Panc1 (cell line): ENCODE data around the gene KDR. TPM values are rescaled to one million over a fixed set of nuclear protein-coding genes. Genes with fewer than 3 reads are reported as not detected.

Experiments used
- ATAC-seq: fragments of 200-7000 bp; cut with Tn5 transposase; 2 replicates; pipeline ENCODE4 v1.9.1; 2020; ENCODE audit warnings: mild to moderate bottlenecking, moderate library complexity
- BruUV-seq: library from RNA; stranded (reverse); fragments of 400-500 nt; replicated peaks from 2 replicates; lab custom pipeline; 2021; lab: Mats Ljungman, UMichigan
- CTCF ChIA-PET: fragments of 300-600 bp; sonication (Branson Sonifier 250); formaldehyde crosslinking; loops from one replicate; lab custom pipeline; 2022; ENCODE audit warnings: antibody characterized with exemption; lab: Charles Lee
- POLR2A ChIA-PET: fragments of 300-600 bp; sonication (Branson Sonifier 250); formaldehyde crosslinking; loops from one replicate; lab custom pipeline; 2022; ENCODE audit warnings: antibody characterized with exemption; lab: Charles Lee
- DNase-seq: peaks from one replicate; pipeline ENCODE4 v3.0.0-alpha.2; 2010; ENCODE audit warnings: low read depth, low spot score
- H3K27ac ChIP-seq: 2 replicates; pipeline ENCODE4 v1.5.1; 2011; ENCODE audit warnings: mild to moderate bottlenecking, low read length, inconsistent platforms
- H3K27me3 ChIP-seq: fragments of 200-500 bp; sonication (Bioruptor generic); 2 replicates; pipeline ENCODE4 v1.6.0; 2014; ENCODE audit warnings: low read length, inconsistent platforms; ENCODE audit not compliant: control insufficient read depth, insufficient read depth
- H3K36me3 ChIP-seq: fragments of 200-500 bp; sonication (Bioruptor generic); 2 replicates; pipeline ENCODE4 v1.5.1; 2014; ENCODE audit warnings: inconsistent platforms, mild to moderate bottlenecking, low read length, moderate library complexity; ENCODE audit not compliant: control insufficient read depth, insufficient read depth
- H3K4me1 ChIP-seq: 2 replicates; pipeline ENCODE4 v1.5.1; 2011; ENCODE audit warnings: inconsistent platforms, mild to moderate bottlenecking, low read length, moderate library complexity; ENCODE audit not compliant: control insufficient read depth, insufficient read depth
- H3K4me3 ChIP-seq, 2 experiments: 2 replicates each; pipeline ENCODE4 v1.5.1; 2011 to 2012; ENCODE audit warnings: low read depth in 2 of 2, low read length in 2 of 2, mild to moderate bottlenecking in 2 of 2, inconsistent platforms in 1 of 2, moderate library complexity in 1 of 2
- H3K9me3 ChIP-seq: fragments of 200-500 bp; sonication (Bioruptor generic); 2 replicates; pipeline ENCODE4 v1.5.1; 2014; ENCODE audit warnings: low read depth, mild to moderate bottlenecking, inconsistent platforms, low read length, moderate library complexity; ENCODE audit not compliant: control insufficient read depth, insufficient read depth
- POLR2AphosphoS5 ChIP-seq: IDR thresholded peaks from 2 replicates; pipeline ENCODE4 v1.6.1; 2012; ENCODE audit warnings: mild to moderate bottlenecking, low read depth, low read length, moderate library complexity
- SIN3A ChIP-seq: IDR thresholded peaks from 2 replicates; pipeline ENCODE4 v1.6.1; 2012; ENCODE audit warnings: low read depth, mild to moderate bottlenecking, low read length, moderate library complexity, borderline replicate concordance; ENCODE audit not compliant: insufficient read depth
- TCF7L2 ChIP-seq: IDR thresholded peaks from 2 replicates; pipeline ENCODE4 v1.6.1; 2011; ENCODE audit warnings: mild to moderate bottlenecking, low read depth, low read length, inconsistent platforms
- in situ Hi-C: cut with HindIII; loops from 2 replicates; pipeline ENCODE4 v1.10.0; 2016; ENCODE audit warnings: low sequenced_read_pairs, low pct_unique_long_range_greater_than_20kb
- intact Hi-C: fragments of 100-400 bp; cut with micrococcal nuclease; formaldehyde crosslinking; loops from one replicate; pipeline ENCODE4 v1.10.0; 2022; ENCODE audit not compliant: unreplicated experiment
- total RNA-seq: library from RNA; stranded (reverse); gene quantifications from one replicate; pipeline ENCODE4 v1.2.1, GENCODE V29; 2021; ENCODE audit not compliant: unreplicated experiment
- TF ChIP-seq, protein P1 (sequence below), 2 experiments: IDR thresholded peaks; 2 replicates each; pipeline ENCODE4 v1.6.1; 2011 to 2012; ENCODE audit warnings: low read depth in 2 of 2, control low read depth in 1 of 2, low read length in 1 of 2, mild to moderate bottlenecking in 1 of 2, moderate library complexity in 1 of 2; ENCODE audit not compliant: insufficient read depth in 1 of 2
- TF ChIP-seq, protein P2 (sequence below): fragments of 450-650 bp; IDR thresholded peaks from 2 replicates; pipeline ENCODE4 v1.5.1; 2017; ENCODE audit warnings: mild to moderate bottlenecking

Gene KDR
- total RNA-seq, 1 experiment from 2014 or later, result 0.18 TPM

DNA sequence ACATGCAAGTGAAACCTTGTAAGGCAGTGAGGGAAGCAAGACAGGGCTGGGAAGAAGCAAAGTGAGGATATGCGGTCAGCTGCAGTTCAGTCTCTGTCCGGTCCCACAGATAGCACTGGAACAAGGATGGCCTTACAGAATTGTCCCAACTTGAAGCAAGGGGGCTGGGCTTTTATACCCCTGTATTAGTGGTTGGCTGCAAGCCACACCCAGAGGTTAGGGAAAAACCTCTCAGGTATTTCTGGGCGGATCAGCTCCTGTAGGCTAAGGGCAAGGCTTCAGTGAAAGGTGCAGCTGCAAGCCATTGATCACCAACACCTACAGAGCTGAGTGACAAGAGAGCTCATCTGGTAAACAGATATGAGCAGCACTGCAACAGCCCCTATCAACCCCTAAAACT lies 89.0 kb downstream of the KDR start:
- intact Hi-C loops (no loop called here), in situ Hi-C loops (no loop called here)
- no peaks in the 10 kb centered on the region for H3K4me1 ChIP-seq
- ATAC-seq (no peak), DNase-seq (no peak)
- POLR2A ChIA-PET, result no interaction called here
- no peak overlapping the region for H3K4me3 ChIP-seq
- H3K9me3 ChIP-seq, result no peaks in the 10 kb centered on the region
- CTCF ChIA-PET, result no interaction called here
- H3K36me3 ChIP-seq, result no peaks in the 10 kb centered on the region
- no TSS peak for BruUV-seq
- no peak overlapping the region for H3K27ac ChIP-seq
- no peaks in the 10 kb centered on the region for H3K27me3 ChIP-seq
- TF ChIP-seq, protein P1, sequence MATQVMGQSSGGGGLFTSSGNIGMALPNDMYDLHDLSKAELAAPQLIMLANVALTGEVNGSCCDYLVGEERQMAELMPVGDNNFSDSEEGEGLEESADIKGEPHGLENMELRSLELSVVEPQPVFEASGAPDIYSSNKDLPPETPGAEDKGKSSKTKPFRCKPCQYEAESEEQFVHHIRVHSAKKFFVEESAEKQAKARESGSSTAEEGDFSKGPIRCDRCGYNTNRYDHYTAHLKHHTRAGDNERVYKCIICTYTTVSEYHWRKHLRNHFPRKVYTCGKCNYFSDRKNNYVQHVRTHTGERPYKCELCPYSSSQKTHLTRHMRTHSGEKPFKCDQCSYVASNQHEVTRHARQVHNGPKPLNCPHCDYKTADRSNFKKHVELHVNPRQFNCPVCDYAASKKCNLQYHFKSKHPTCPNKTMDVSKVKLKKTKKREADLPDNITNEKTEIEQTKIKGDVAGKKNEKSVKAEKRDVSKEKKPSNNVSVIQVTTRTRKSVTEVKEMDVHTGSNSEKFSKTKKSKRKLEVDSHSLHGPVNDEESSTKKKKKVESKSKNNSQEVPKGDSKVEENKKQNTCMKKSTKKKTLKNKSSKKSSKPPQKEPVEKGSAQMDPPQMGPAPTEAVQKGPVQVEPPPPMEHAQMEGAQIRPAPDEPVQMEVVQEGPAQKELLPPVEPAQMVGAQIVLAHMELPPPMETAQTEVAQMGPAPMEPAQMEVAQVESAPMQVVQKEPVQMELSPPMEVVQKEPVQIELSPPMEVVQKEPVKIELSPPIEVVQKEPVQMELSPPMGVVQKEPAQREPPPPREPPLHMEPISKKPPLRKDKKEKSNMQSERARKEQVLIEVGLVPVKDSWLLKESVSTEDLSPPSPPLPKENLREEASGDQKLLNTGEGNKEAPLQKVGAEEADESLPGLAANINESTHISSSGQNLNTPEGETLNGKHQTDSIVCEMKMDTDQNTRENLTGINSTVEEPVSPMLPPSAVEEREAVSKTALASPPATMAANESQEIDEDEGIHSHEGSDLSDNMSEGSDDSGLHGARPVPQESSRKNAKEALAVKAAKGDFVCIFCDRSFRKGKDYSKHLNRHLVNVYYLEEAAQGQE (IDR thresholded peaks at IDR 0.05; ENCODE audit: insufficient read depth in 1 of 2, low read depth in 2 of 2, low read length in 1 of 2), result no peak
- TF ChIP-seq TCF7L2 (no peak), POLR2AphosphoS5 (no peak), SIN3A (no peak)
- TF ChIP-seq, protein P2, sequence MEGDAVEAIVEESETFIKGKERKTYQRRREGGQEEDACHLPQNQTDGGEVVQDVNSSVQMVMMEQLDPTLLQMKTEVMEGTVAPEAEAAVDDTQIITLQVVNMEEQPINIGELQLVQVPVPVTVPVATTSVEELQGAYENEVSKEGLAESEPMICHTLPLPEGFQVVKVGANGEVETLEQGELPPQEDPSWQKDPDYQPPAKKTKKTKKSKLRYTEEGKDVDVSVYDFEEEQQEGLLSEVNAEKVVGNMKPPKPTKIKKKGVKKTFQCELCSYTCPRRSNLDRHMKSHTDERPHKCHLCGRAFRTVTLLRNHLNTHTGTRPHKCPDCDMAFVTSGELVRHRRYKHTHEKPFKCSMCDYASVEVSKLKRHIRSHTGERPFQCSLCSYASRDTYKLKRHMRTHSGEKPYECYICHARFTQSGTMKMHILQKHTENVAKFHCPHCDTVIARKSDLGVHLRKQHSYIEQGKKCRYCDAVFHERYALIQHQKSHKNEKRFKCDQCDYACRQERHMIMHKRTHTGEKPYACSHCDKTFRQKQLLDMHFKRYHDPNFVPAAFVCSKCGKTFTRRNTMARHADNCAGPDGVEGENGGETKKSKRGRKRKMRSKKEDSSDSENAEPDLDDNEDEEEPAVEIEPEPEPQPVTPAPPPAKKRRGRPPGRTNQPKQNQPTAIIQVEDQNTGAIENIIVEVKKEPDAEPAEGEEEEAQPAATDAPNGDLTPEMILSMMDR, result no peak

DNA sequence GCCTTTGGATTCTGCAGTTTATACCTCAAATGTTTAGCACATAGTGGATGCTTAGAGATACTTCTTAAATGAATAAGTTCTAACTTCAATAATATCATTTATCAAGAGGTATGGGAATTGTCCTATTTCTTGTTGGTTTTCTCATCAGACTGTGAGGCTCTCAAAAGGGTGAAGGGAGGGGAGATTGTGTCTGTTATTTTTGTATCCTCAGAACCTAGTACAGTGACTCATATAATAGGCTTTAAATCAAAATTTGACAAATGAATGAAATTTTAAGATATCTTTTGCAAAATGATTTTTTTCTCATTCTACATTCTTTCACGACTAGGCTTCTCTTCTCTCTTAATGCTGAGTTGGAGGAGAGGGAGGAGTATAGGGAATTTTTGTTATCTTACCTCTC lies 89.5 kb downstream of the KDR start:
- ATAC-seq (no peak), DNase-seq (no peak)
- no peak overlapping the region for H3K4me3 ChIP-seq
- no peaks in the 10 kb centered on the region for H3K4me1 ChIP-seq
- CTCF ChIA-PET, result no interaction called here
- no peaks in the 10 kb centered on the region for H3K36me3 ChIP-seq
- in situ Hi-C loops (no loop called here), intact Hi-C loops (no loop called here)
- H3K27ac ChIP-seq, result no peak overlapping the region
- H3K27me3 ChIP-seq, result no peaks in the 10 kb centered on the region
- no peaks in the 10 kb centered on the region for H3K9me3 ChIP-seq
- BruUV-seq, result no TSS peak
- POLR2A ChIA-PET, result no interaction called here
- TF ChIP-seq TCF7L2 (no peak), SIN3A (no peak), POLR2AphosphoS5 (no peak)
- TF ChIP-seq, protein P1 (IDR thresholded peaks at IDR 0.05; ENCODE audit: insufficient read depth in 1 of 2, low read depth in 2 of 2, low read length in 1 of 2), result no peak
- TF ChIP-seq, protein P2, result no peak
